H1 (cell line): ENCODE results near the gene SCG3. TPM values are rescaled to one million over a fixed set of nuclear protein-coding genes. Genes with fewer than 3 reads are reported as not detected.

Experiments used
- CTCF ChIA-PET: fragments of 300-600 bp; sonication (Branson Sonifier 250); formaldehyde crosslinking; loops from one replicate; lab custom pipeline; 2021; ENCODE audit not compliant: partially characterized antibody; lab: Charles Lee
- POLR2A ChIA-PET: fragments of 300-600 bp; sonication (Branson Sonifier 250); formaldehyde crosslinking; loops from one replicate; lab custom pipeline; 2021; ENCODE audit warnings: inconsistent platforms; ENCODE audit not compliant: partially characterized antibody; lab: Charles Lee
- DNase-seq, 2 experiments: peaks; one replicate each; pipeline versions ENCODE4 v3.0.0 to v3.0.0-alpha.2; 2010 to 2022; ENCODE audit warnings: low spot score in 2 of 2, low read depth in 1 of 2, mixed read lengths in 1 of 2
- FAIRE-seq: peaks from 2 replicates; lab custom pipeline; 2011; peaks lifted over from hg19 to GRCh38; lab: Jason Lieb, UNC
- H2AFZ ChIP-seq: 2 replicates; pipeline ENCODE4 v1.8.1; 2012; ENCODE audit warnings: low read length, inconsistent platforms
- H2AK5ac ChIP-seq: 2 replicates; pipeline ENCODE4 v1.6.1; 2013; ENCODE audit warnings: low read depth, low read length
- H2BK120ac ChIP-seq: replicated peaks from 2 replicates; pipeline ENCODE3; 2013; ENCODE audit warnings: low read depth, low read length, inconsistent platforms
- H2BK12ac ChIP-seq: 2 replicates; pipeline ENCODE4 v1.6.1; 2013; ENCODE audit warnings: low read depth, low read length
- H2BK15ac ChIP-seq: 2 replicates; pipeline ENCODE4 v1.6.1; 2013; ENCODE audit warnings: low read length
- H2BK20ac ChIP-seq: 2 replicates; pipeline ENCODE4 v1.6.1; 2013; ENCODE audit warnings: low read length
- H2BK5ac ChIP-seq: 2 replicates; pipeline ENCODE4 v1.6.1; 2013; ENCODE audit warnings: low read depth, low read length
- H3K14ac ChIP-seq: 2 replicates; pipeline ENCODE4 v1.6.1; 2013; ENCODE audit warnings: inconsistent platforms; ENCODE audit not compliant: insufficient read length
- H3K18ac ChIP-seq: 2 replicates; pipeline ENCODE4 v1.6.1; 2013; ENCODE audit warnings: low read length; ENCODE audit errors: extremely low read depth
- H3K23ac ChIP-seq: 2 replicates; pipeline ENCODE4 v1.6.1; 2013; ENCODE audit warnings: inconsistent platforms; ENCODE audit not compliant: insufficient read length
- H3K23me2 ChIP-seq: 2 replicates; pipeline ENCODE4 v1.6.1; 2013; ENCODE audit warnings: low read depth, low read length
- H3K27ac ChIP-seq: 2 replicates; pipeline ENCODE4 v1.6.1; 2011; ENCODE audit warnings: low read depth, low read length, inconsistent platforms
- H3K27me3 ChIP-seq, 4 experiments: replicated peaks in 1 of 4; 1 replicate in 1 of 4; 2 replicates in 3 of 4; pipeline versions ENCODE4 v1.6.1 to v1.8.1; 2011 to 2013; ENCODE audit warnings: low read length in 3 of 4, mild to moderate bottlenecking in 3 of 4, inconsistent platforms in 2 of 4, mixed read lengths in 2 of 4, moderate library complexity in 1 of 4; ENCODE audit not compliant: control insufficient read depth in 3 of 4, insufficient read depth in 3 of 4; ENCODE audit errors: extremely low read depth in 1 of 4
- H3K36me3 ChIP-seq, 4 experiments: 2 replicates each; pipeline versions ENCODE4 v1.6.1 to v1.8.1; 2011 to 2013; ENCODE audit warnings: mild to moderate bottlenecking in 4 of 4, low read length in 3 of 4, moderate library complexity in 2 of 4, control low read depth in 1 of 4, inconsistent platforms in 1 of 4; ENCODE audit not compliant: insufficient read depth in 4 of 4, control insufficient read depth in 2 of 4
- H3K4ac ChIP-seq: replicated peaks from 2 replicates; pipeline ENCODE3; 2013; ENCODE audit warnings: low read length, low read depth, mixed read lengths, inconsistent platforms; ENCODE audit not compliant: insufficient read length
- H3K4me1 ChIP-seq, 4 experiments: replicated peaks in 1 of 4; 1 replicate in 1 of 4; 2 replicates in 3 of 4; pipeline versions ENCODE4 v1.6.1 to v1.8.1; 2011 to 2013; ENCODE audit warnings: low read length in 3 of 4, inconsistent platforms in 2 of 4, mixed read lengths in 1 of 4; ENCODE audit not compliant: insufficient read depth in 4 of 4, control insufficient read depth in 3 of 4
- H3K4me2 ChIP-seq, 2 experiments: 2 replicates each; pipeline versions ENCODE4 v1.6.1 to v1.8.1; 2011 to 2013; ENCODE audit warnings: low read depth in 2 of 2, low read length in 2 of 2, control low read depth in 1 of 2, inconsistent platforms in 1 of 2, mild to moderate bottlenecking in 1 of 2; ENCODE audit not compliant: insufficient read depth in 1 of 2
- H3K4me3 ChIP-seq, 4 experiments: fragments of 200-600, 300-600 bp in 1 of 4; sonication (generic), shearing (Covaris generic), sonication (Bioruptor Twin) in 1 of 4; 2 replicates each; pipeline versions ENCODE4 v1.5.1 to v1.8.1; 2011 to 2016; ENCODE audit warnings: low read length in 4 of 4, low read depth in 3 of 4, control low read depth in 2 of 4, inconsistent platforms in 2 of 4, mild to moderate bottlenecking in 2 of 4, mixed read lengths in 1 of 4, moderate library complexity in 1 of 4; ENCODE audit not compliant: insufficient read depth in 2 of 4; ENCODE audit errors: extremely low read depth in 1 of 4
- H3K56ac ChIP-seq: replicated peaks from 2 replicates; pipeline ENCODE3; 2013; ENCODE audit warnings: low read depth, mild to moderate bottlenecking, mixed read lengths, low read length, inconsistent platforms; ENCODE audit not compliant: insufficient read length
- H3K79me1 ChIP-seq: 2 replicates; pipeline ENCODE4 v1.6.1; 2013; ENCODE audit warnings: low read depth, low read length, control low read depth
- H3K79me2 ChIP-seq, 2 experiments: 2 replicates each; pipeline versions ENCODE4 v1.6.1 to v1.8.1; 2012 to 2013; ENCODE audit warnings: low read length in 2 of 2, mild to moderate bottlenecking in 2 of 2, inconsistent platforms in 1 of 2; ENCODE audit not compliant: insufficient read depth in 2 of 2, control insufficient read depth in 1 of 2
- H3K9ac ChIP-seq, 4 experiments: replicated peaks in 1 of 4; 1 replicate in 1 of 4; 2 replicates in 3 of 4; pipeline versions ENCODE4 v1.6.1 to v1.8.1; 2011 to 2013; ENCODE audit warnings: low read depth in 3 of 4, low read length in 3 of 4, control low read depth in 2 of 4, mild to moderate bottlenecking in 2 of 4, moderate library complexity in 2 of 4, inconsistent platforms in 1 of 4; ENCODE audit errors: extremely low read depth in 1 of 4
- H3K9me3 ChIP-seq, 2 experiments: 2 replicates each; pipeline versions ENCODE4 v1.6.1 to v1.8.1; 2012 to 2013; ENCODE audit warnings: mild to moderate bottlenecking in 2 of 2, moderate library complexity in 2 of 2, control low read depth in 1 of 2, inconsistent platforms in 1 of 2, low read depth in 1 of 2, low read length in 1 of 2, mixed read lengths in 1 of 2; ENCODE audit not compliant: insufficient read depth in 2 of 2
- H4K20me1 ChIP-seq, 2 experiments: replicated peaks in 1 of 2; 2 replicates each; pipeline versions ENCODE3 to v1.8.1; 2011 to 2013; ENCODE audit warnings: inconsistent platforms in 2 of 2, low read length in 2 of 2, mild to moderate bottlenecking in 1 of 2; ENCODE audit not compliant: insufficient read depth in 2 of 2, control insufficient read depth in 1 of 2
- H4K5ac ChIP-seq: 2 replicates; pipeline ENCODE4 v1.6.1; 2013; ENCODE audit warnings: low read length, low read depth, mixed read lengths, inconsistent platforms; ENCODE audit not compliant: insufficient read length
- H4K8ac ChIP-seq: 2 replicates; pipeline ENCODE4 v1.8.0; 2013; ENCODE audit warnings: mild to moderate bottlenecking, moderate library complexity, low read length, inconsistent platforms; ENCODE audit not compliant: insufficient read depth; ENCODE audit errors: extremely low read depth
- H4K91ac ChIP-seq: replicated peaks from 2 replicates; pipeline ENCODE3; 2013; ENCODE audit warnings: low read length, mixed read lengths, inconsistent platforms; ENCODE audit not compliant: insufficient read length
- BCL11A ChIP-seq, 2 experiments: IDR thresholded peaks; one replicate each; pipeline ENCODE4 v1.6.1; 2011; ENCODE audit warnings: low read depth in 2 of 2, low read length in 2 of 2, mild to moderate bottlenecking in 2 of 2
- POLR2A ChIP-seq, 2 experiments: IDR thresholded peaks; 1 replicate in 1 of 2; 2 replicates in 1 of 2; pipeline ENCODE4 v1.6.1; 2011; ENCODE audit warnings: low read depth in 2 of 2, low read length in 2 of 2, mild to moderate bottlenecking in 2 of 2; ENCODE audit errors: control extremely low read depth in 1 of 2
- RFX5 ChIP-seq: IDR thresholded peaks from 2 replicates; pipeline ENCODE4 v1.6.1; 2011; ENCODE audit warnings: low read depth, low read length, improper control_type of control experiment, borderline replicate concordance
- SAP30 ChIP-seq: fragments of 300-600 bp; sonication (generic); IDR thresholded peaks from 2 replicates; pipeline ENCODE4 v1.7.1; 2012; ENCODE audit warnings: low read length, moderate library complexity, mild to moderate bottlenecking, inconsistent platforms; ENCODE audit not compliant: insufficient read depth, insufficient replicate concordance
- SUZ12 ChIP-seq: fragments of 200-600 bp; sonication (generic); IDR thresholded peaks from 2 replicates; pipeline ENCODE4 v1.6.1; 2012; ENCODE audit warnings: mild to moderate bottlenecking, inconsistent platforms, low read length, moderate library complexity, mixed read lengths
- TAF7 ChIP-seq: optimal IDR thresholded peaks from 2 replicates; pipeline ENCODE3; 2011; ENCODE audit warnings: low read depth, mild to moderate bottlenecking, inconsistent platforms, low read length, moderate library complexity, borderline replicate concordance
- WGBS, 2 experiments: shearing (Covaris generic) in 1 of 2; methylation state at CpG; one replicate each; pipeline versions ENCODE4 v1.1.6 to v1.1.7; 2013 to 2015; ENCODE audit warnings: low lambda C conversion rate in 2 of 2, mixed read lengths in 2 of 2, inconsistent platforms in 1 of 2, low coverage in 1 of 2, missing lambda C conversion rate in 1 of 2; ENCODE audit not compliant: insufficient replicate concordance in 2 of 2, insufficient coverage in 1 of 2, insufficient read length in 1 of 2; ENCODE audit errors: extremely low coverage in 1 of 2, missing lambda C conversion rate in 1 of 2; 5-methylcytosine and 5-hydroxymethylcytosine counted together
- polyA plus RNA-seq, 7 experiments: library from polyadenylated mRNA; depleted of rRNA in 3 of 7; stranded (reverse) in 5 of 7; unstranded in 2 of 7; fragments of >200 nt in 5 of 7; fragments of 200-250 nt in 2 of 7; gene quantifications; 1 replicate in 5 of 7; 2 replicates in 1 of 7; 4 replicates in 1 of 7; pipeline versions ENCODE4 v1.2.1 to v1.2.3, GENCODE V29; 2011 to 2013; ENCODE audit warnings: missing spikeins in 2 of 7, mixed read lengths in 2 of 7
- total RNA-seq: library from RNA; stranded (reverse); fragmentation: NEBNext Ultra II Directional; extraction: Animal tissue kit (Norgen Biotek cat#: 25700); gene quantifications from 2 replicates; pipeline ENCODE4 v1.2.1, GENCODE V29; 2021
- TF ChIP-seq, protein P1 (sequence below): IDR thresholded peaks from 2 replicates; pipeline ENCODE4 v1.6.1; 2012; ENCODE audit warnings: inconsistent platforms
- TF ChIP-seq, protein P2 (sequence below), 3 experiments: IDR thresholded peaks; 1 replicate in 2 of 3; 2 replicates in 1 of 3; pipeline versions ENCODE4 v1.5.1 to v1.6.1; 2011; ENCODE audit warnings: low read length in 3 of 3, mild to moderate bottlenecking in 3 of 3, inconsistent platforms in 2 of 3, low read depth in 1 of 3, moderate library complexity in 1 of 3; ENCODE audit not compliant: insufficient read depth in 1 of 3; ENCODE audit errors: control extremely low read depth in 1 of 3
- TF ChIP-seq, protein P3 (sequence below): IDR thresholded peaks from 2 replicates; pipeline ENCODE4 v1.6.1; 2011; ENCODE audit warnings: low read depth, mild to moderate bottlenecking, low read length; ENCODE audit not compliant: insufficient read depth
- TF ChIP-seq, protein P4 (sequence below): IDR thresholded peaks from 2 replicates; pipeline ENCODE4 v1.6.1; 2012; ENCODE audit warnings: inconsistent platforms

Gene SCG3
- total and polyA plus RNA-seq, 2 of the 8 experiments (the other 6 are each of a cell fraction or from before 2014, with no cell fraction given) = 5.2 to 45.9 TPM

DNA sequence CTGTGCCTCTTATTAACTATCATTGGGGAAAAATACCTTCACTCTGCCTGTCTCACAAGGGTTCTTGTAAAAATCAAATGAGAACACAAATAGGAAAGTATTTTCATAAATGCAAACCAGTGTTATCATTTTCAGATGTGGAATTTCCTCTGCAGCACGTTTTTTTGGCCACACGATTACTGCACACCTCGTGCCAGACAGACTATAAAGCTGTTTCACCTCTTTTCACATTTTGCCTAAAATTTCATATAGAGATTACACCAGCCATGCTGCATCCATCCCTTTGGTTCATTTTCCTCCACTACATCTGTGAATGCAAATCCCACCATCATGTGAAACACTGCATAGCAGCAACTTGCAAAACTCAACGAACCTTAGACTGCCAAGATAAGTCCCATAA, 68.9 kb downstream of the SCG3 start:
- CTCF ChIA-PET = no interaction called here
- H3K27me3 ChIP-seq = peaks cover 13 to 36% (median 25%) of the 10 kb centered on the region in 4 experiments
- no peak for TF ChIP-seq BCL11A (IDR thresholded peaks at IDR 0.05; ENCODE audit: low read depth in 2 of 2, low read length in 2 of 2)
- TF ChIP-seq, protein P1, sequence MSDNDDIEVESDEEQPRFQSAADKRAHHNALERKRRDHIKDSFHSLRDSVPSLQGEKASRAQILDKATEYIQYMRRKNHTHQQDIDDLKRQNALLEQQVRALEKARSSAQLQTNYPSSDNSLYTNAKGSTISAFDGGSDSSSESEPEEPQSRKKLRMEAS = no peak
- no peak for TF ChIP-seq POLR2A (IDR thresholded peaks at IDR 0.05; ENCODE audit: control extremely low read depth in 1 of 2, low read depth in 2 of 2, low read length in 2 of 2)
- no peak for TF ChIP-seq TAF7
- TF ChIP-seq, protein P2, sequence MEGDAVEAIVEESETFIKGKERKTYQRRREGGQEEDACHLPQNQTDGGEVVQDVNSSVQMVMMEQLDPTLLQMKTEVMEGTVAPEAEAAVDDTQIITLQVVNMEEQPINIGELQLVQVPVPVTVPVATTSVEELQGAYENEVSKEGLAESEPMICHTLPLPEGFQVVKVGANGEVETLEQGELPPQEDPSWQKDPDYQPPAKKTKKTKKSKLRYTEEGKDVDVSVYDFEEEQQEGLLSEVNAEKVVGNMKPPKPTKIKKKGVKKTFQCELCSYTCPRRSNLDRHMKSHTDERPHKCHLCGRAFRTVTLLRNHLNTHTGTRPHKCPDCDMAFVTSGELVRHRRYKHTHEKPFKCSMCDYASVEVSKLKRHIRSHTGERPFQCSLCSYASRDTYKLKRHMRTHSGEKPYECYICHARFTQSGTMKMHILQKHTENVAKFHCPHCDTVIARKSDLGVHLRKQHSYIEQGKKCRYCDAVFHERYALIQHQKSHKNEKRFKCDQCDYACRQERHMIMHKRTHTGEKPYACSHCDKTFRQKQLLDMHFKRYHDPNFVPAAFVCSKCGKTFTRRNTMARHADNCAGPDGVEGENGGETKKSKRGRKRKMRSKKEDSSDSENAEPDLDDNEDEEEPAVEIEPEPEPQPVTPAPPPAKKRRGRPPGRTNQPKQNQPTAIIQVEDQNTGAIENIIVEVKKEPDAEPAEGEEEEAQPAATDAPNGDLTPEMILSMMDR (IDR thresholded peaks at IDR 0.05; ENCODE audit: control extremely low read depth in 1 of 3, insufficient read depth in 1 of 3, low read depth in 1 of 3, low read length in 3 of 3) = no peak
- TF ChIP-seq, protein P3, sequence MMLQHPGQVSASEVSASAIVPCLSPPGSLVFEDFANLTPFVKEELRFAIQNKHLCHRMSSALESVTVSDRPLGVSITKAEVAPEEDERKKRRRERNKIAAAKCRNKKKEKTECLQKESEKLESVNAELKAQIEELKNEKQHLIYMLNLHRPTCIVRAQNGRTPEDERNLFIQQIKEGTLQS = no peak
- TF ChIP-seq SAP30 = no peak
- no peak for TF ChIP-seq RFX5
- TF ChIP-seq SUZ12 = no peak
- TF ChIP-seq, protein P4, sequence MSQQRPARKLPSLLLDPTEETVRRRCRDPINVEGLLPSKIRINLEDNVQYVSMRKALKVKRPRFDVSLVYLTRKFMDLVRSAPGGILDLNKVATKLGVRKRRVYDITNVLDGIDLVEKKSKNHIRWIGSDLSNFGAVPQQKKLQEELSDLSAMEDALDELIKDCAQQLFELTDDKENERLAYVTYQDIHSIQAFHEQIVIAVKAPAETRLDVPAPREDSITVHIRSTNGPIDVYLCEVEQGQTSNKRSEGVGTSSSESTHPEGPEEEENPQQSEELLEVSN = no peak

More for the DNA sequence above, 68.9 kb downstream of the SCG3 start:
- Histone ChIP-seq H3K4me1 (peaks cover 0 to 3% (median 0%) of the 10 kb centered on the region in 4 experiments; a peak in 2 of 7 replicates), H3K23me2 (peaks cover 7% of the 10 kb centered on the region; the same call in 1 of the 2 replicates), H4K5ac (no peak overlapping the region), H3K27ac (no peak overlapping the region), H4K8ac (no peak overlapping the region), H3K23ac (no peak overlapping the region), H2BK15ac (no peak overlapping the region), H3K4ac (no peak overlapping the region), H3K4me3 (no peak overlapping the region), H2AK5ac (no peak overlapping the region), H3K79me1 (no peaks in the 10 kb centered on the region; the same call in 1 of the 2 replicates), H2AFZ (no peak overlapping the region), H2BK12ac (no peak overlapping the region), H4K20me1 (peaks cover 1 to 2% of the 10 kb centered on the region in 2 experiments), H3K14ac (no peak overlapping the region), H3K9ac (no peak overlapping the region), H3K79me2 (no peaks in the 10 kb centered on the region), H3K9me3 (no peaks in the 10 kb centered on the region), H3K36me3 (no peaks in the 10 kb centered on the region), H3K4me2 (no peak overlapping the region; a peak in 1 of 4 replicates), H2BK120ac (no peak overlapping the region), H2BK5ac (no peak overlapping the region), H3K56ac (no peak overlapping the region), H4K91ac (no peak overlapping the region), H3K18ac (no peak overlapping the region), H2BK20ac (no peak overlapping the region)
- POLR2A ChIA-PET = no interaction called here
- FAIRE-seq (no peak), DNase-seq (no peak)
- 85% methylated on average over 4 of the region's 4 CpGs; no CpG with 5 or more reads in 1 of the 2 experiments for WGBS, 2 experiments
